ENCODE data around the gene NPEPPS.

NPEPPS gene

DNA sequence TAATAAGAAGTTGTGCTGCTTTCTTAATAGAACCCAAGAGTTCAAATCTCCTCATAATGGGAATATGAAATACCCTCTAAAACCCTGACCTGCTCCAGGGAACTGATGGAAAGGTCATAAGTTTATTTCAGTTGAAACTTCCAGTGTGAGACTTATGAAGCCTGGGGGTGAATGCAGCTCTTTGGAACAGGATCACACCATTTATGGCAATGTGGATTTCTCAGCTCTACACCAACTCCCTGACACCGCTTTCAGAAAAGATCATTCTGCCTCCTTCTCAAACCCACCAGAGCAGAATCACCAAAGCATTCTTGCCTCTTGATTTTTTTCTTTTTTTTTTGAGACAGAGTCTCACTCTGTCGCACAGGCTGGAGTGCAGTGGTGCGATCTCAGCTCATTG, 102.1 kb downstream of the NPEPPS start:
- DNase-seq: no peak

DNA sequence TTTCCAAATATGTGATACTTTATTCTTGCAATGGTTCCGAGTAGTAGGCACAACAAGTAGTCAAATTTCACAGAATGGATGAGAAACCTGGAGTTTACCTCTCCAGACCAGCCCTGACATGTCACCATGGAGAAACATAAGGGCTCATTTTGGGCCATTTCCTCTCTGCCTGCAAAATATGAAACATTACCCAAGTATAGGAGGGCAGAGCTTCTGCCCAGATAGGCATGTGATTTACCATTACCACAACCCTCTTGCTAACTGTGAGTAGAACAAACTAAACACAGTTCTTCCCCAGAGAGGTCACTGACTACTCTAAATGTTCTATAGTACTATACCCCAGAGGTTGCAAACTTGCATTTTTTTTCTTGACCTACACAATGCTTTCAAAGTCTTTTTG, 103.1 kb downstream of the NPEPPS start:
- DNase-seq: no peak

DNA sequence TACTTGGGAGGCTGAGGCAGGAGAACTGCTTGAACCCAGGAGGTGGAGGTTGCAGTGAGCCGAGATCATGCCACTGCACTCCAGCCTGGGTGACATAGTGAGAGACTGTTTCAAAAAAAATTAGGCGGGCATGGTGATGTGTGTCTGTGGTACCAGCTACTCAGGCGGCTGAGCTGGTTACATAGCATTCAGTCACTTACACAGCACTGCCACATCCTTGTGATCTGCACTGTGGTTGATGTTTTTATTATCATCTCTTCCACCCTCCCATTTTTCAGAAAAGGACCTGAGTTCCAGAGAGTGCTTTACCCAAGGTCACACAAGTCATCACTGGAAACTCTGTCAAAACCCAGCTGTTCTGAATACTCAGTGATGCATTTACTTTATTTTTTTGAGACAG, 104.0 kb downstream of the NPEPPS start:
- DNase-seq: no peak

DNA sequence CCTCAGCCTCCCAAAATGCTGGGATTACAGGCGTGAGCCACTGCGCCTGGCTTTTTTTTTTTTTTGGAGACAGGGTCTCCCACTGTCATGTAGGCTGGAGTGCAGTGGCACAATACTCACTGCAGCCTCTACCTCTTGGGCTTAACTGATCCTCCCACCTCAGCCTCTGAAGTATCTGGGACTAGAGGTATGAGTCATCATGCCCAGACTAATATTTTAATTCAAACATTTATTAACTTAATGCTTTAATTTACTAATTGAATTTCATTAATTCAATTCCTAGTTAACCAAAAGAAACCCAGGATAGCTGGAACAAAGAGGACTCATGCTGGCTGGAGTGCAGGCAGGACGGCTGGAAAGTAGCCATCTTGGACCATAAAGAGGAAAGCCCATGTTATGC, 104.8 kb downstream of the NPEPPS start:
- no peak for DNase-seq

DNA sequence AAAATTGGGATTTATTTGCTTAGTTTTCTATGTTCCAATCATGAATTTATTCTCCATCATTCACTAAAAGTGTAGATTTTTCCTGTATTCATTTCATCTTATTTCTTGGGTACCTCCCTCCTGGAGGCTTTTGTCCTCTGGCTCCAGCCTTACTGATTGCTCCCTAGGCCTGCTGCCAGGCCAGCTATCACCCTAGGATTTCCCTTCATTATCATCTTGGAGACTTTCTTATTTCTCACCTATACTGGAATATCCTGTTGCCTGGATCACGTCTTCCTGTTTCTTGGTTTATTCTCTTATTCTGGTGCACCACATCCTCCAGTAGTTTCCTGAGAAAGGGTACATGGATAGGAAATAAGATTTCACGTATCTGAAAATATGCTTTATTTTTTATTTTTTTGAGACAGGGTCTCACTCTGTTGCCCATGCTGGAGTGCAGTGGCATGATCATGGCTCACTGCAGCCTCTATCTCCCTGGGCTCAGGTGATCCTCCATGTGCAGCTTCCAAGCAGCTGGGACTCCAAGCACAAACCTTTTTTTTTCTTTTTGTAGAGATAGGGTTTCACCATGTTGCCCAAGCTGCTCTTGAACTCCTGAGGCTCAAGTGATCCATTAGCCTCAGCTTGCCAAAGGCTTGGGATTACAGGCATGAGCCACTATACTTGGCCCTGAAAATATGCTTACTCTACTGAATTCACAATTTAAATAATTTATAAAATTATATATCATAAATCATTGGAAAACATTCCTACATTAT, 105.5 kb downstream of the NPEPPS start:
- no peak for DNase-seq

DNA sequence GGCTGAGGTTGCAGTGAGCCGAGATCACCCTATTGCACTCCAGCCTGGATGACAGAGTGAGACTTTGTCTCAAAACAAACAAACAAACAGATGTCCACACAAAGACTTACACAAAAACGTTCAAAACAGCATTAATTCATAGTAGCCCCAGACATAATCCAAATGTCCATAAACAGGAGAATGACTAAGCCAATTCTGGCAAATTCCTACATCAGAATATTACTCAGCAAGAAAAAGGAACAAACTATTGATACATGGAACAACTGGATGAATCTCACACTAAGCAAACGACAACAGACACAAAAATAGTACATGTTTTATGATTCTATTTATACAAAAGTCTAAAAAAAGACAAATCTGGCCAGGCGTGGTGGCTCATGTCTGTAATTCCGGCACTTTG, 108.0 kb downstream of the NPEPPS start:
- no peak for DNase-seq

DNA sequence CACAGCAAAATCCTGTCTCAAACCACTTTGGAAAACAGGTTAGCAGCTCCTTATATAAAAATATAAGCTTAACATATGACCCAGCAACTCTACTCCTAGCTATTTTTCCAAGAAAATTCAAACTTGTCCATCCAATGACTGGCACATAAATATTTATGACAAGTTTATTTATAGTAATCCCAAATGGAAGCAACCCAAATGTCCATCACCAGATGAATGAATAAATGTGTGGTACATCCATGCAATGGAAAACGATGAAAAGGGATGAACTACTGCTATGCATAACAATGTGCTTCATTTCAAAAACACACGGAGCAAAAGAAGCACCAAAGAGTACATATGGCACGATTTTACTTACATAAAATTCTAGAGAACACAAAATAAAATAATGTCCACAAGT, 109.2 kb downstream of the NPEPPS start:
- DNase-seq: no peak

DNA sequence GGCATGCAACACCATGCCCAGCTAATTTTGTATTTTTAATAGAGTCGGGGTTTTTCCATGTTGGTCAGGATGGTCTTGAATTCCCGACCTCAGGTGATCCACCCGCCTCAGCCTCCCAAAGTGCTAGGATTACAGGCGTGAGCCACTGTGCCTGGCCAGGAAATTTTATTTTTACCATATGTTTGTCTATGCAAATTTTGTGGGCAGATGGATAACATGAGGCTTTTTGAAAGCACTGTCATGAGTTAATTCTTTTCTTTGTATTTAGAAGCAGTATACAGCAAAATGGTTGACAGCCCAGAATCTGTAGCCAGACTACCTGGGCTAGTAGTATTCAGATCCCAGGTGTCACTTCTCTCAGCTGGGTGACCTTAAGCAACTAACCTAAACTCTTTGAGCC, 110.3 kb downstream of the NPEPPS start:
- DNase-seq: no peak

DNA sequence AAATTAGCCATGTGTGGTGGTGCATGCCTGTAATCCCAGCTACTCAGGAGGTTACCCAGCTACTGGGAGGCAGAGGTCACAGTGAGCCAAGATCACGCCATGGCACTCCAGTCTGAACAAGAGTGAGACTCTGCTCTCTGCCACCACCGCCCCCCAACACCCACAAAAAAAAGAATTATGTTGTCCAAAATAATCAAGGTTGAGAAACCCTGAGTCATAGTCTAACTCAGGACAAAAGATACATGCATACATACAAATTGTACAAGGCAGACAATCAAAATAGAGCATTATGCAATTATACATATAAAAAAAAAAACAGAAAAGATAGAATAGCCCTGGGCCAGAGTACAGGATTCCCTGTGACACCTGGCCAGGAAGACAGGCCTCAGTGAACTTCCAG, 112.2 kb downstream of the NPEPPS start:
- no peak for DNase-seq

DNA sequence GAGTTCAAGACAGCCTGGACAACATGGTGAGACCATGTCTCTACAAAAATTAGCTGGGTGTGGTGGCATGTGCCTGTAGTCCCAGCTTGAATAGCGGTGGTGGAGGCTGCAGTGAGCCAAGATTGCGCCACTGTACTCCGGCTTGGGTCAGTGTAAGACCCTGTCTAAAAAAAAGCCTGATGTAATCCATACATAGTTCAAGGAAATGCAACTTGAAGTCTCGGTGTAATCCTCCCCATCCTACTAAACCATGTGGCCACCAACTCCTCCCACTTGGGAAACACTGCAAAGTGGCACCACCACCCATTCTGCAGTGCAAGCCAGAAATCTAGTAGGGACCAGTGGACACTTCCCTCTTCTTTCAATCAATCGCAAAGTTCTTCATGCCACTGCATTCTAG, 113.4 kb downstream of the NPEPPS start:
- no peak for DNase-seq

DNA sequence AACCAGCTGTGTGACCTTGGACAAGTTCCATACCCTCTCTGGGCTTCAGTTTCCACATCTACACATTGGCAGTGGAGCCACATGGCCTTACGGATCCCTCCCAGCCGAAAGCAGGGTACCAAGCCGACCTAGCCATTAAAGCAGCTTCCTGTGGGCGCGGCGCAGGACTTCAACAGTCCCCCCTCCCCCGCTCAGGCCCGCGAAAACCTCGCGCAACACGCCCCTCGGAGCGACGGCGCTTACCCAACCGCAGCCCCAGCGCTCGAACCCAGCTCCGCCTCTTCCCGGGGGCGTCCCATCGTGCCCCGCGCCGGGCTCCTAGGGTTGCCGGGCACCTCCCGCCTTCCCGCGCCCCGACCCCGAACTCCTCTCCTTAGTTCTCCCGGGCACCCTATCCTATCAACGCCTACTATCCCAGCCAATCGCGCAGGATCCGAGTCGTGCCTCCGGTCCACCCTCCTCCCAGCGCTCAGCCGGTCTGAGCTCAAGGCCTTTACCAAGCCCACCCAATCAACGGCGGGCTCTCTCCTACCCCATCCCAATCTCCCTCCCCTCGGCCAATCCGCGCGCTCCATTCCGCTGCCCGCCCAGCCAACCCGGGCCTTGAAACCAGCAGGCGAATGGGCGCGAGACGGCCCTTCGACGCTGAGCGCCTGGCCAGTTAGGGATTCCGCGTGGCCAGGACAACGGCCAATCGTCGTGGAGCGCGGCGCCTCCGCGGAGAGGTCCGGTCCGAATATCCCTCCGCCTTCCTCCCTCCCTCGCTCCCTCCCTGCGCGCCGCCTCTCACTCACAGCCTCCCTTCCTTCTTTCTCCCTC, 118.5 kb downstream of the NPEPPS start, which contains the start of gene KPNB1:
KPNB1 (plus strand) TSS at position 767 of the 819 bp plus-strand sequence. CDS start 326 bp downstream, outside the sequence.
- DNase-seq: peak; percentile 99

DNA sequence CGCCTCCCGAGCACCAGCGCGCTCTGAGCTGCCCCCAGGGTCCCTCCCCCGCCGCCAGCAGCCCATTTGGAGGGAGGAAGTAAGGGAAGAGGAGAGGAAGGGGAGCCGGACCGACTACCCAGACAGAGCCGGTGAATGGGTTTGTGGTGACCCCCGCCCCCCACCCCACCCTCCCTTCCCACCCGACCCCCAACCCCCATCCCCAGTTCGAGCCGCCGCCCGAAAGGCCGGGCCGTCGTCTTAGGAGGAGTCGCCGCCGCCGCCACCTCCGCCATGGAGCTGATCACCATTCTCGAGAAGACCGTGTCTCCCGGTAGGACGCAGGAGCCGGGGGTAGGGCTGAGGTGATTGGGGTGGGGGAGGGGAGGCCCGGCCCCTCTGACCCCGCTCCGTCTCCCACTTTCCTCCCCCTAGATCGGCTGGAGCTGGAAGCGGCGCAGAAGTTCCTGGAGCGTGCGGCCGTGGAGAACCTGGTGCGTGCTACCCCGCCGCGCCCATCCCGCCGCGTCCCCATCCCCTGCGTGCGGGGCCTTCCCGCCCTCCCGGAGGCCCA, 119.1 kb downstream of the NPEPPS start:
- DNase-seq: no peak

DNA sequence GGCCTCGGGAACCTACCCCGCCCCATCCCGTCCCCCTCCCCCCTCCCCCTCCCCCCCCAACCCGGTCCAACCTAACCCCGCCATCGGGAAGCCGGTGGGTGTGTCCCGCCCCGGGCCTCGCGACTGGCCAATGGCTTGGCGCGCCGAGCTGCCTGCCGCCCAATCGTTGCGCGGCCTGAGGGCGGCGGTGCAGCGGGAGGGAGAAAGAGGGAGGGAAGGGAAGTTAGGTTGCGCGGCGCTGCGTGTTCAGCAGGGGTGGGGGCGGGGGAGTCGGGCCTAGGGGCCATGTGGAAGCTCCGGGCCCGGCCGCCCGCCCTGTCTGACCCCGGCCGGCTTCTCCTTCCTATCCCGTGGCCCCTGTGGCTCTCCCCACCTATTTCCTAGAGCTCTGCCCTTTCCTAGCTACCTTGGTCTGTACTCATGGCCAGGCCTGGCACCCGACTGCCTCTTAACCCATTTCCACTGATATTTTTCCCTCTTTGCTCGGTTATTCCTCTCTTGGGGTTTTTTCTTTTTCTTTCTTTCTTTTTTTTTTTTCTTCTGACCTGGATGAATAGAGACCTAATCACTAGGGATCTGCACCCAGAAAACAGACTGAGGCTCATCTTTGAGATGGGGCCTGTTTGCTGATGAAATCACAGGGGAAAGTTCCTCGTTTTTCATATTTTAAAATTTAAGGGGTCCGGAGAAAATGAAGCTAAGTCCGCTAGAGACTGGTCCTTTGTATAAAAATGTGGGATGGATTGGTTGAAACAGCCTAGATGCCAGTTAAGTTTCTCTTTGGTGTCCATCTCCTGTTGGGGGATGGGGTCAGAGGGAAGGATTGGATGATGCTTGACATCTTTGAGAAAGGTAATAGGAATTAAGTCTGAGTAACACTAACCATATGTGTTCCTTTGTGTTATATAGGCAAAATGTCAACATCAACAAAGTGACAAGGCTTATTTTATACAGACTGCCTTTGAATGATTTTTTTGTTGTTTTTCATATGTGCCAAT, 119.9 kb downstream of the NPEPPS start:
- DNase-seq: peak; percentile 97

DNA sequence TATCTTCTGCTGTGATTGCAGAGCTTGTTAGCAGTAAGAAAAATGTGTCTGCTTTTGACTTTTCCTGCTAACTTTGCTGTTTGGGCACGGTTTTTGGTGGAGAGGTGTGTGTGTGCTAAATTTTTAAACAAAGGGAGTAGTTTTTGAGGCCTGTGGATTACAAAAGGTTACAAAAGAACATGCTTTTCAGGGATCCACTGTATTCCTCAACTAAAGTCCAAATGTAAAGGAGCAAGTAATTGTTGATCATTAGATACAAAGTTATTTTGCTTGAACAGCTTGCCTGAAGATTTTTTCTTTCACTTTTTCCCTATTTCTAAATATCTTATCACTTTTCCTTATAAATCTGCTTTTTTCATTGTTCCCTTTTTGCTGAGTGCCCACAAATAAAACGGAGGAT, 120.8 kb downstream of the NPEPPS start:
- no peak for DNase-seq

DNA sequence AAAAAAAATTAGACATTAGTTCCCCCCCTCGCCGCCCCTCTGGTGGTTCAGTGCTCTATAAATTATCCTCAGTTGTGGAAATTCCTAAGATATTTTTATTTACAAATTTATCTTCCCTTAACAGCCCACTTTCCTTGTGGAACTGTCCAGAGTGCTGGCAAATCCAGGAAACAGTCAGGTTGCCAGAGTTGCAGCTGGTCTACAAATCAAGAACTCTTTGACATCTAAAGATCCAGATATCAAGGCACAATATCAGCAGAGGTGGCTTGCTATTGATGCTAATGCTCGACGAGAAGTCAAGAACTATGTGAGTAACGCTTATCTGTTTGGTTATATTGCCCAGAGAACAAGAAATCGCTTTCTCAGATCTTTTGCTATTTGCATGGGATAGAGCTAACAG, 121.7 kb downstream of the NPEPPS start:
- no peak for DNase-seq

DNA sequence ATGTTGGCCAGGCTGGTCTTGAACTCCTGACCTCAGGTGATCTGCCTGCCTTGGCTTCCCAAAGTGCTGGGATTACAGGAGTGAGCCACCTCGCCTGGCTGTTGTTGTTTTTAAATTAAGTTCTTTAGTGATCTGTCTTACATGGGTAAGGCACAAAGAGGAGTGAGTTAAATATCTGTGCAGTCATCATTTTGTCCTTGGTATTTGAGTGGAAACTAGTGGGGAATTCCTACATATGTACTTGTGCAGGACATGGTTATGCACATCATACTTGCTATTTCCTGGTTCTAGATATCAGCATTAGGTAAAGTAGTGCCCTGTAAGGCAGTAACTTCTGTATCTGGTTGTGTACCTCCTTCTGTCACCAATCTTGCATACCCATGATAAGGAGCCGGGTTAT, 122.5 kb downstream of the NPEPPS start:
- no peak for DNase-seq

DNA sequence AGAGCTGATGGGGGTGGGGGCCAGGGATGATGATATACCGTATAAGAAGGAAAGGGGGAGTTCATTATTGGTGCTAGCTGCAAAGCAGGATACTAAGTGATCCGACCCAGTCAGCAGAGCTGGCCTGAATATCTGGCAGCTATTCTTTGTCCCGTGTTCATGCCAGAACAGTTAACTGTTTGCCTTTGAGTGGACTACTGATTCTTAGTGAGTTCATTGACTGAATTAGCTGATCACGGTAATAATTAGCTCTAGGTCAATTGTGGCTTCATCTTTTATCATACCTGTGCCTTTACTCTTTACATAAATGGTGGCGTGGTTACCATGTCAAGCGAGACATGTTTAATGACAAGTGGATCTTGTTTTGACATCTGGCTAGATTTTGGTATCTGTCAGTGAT, 124.1 kb downstream of the NPEPPS start:
- no peak for DNase-seq

DNA sequence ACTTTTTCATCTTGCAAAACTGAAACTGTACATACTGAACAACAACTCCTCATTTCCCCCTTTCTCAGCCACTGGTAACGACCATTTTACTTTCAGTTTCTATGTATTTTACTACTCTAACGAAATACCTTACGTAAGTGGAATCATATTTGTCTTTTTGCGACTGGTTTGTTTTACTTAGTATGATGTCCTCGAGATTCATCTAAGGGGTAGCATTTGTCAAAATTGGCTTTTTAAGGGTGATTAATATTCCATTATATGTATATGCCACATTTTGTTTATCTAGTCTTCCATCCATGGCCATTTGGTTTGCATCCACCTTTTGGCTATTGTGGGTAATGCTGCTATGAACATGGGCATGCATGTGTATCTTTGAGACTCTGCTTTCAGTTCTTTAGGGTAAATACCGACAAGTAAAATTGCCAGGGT, 129.2 kb downstream of the NPEPPS start:
- no peak for DNase-seq

DNA sequence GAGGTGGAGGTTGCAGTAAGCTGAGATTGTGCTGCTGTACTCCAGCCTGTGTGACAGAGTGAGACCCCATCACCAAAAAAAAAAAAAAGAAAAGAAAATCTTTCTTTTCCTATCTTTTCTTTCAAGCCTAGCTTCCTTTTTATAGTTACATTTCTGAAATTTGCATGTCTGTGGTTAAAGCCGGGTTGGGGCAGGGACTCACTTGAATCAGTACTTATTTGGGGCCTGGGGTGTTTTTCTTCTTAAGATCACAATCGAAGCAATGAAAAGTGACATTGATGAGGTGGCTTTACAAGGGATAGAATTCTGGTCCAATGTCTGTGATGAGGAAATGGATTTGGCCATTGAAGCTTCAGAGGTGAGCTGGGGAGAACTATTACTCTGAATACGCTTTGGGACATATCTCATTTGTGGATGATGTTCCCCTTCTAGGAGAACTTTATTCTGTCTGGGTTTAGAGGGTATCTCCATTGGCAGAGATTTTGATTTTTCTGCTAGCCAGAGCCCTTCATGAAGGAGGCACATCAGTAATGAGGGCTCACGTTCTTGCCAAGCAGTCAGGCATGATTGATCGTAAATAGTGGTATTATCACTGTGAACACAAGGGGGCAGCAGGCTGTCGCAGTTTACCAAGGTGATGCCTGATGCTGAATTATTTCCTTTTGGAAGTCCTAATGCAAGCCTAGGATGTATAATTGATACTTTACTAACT, 133.2 kb downstream of the NPEPPS start:
- peak; percentile 69 for DNase-seq

DNA sequence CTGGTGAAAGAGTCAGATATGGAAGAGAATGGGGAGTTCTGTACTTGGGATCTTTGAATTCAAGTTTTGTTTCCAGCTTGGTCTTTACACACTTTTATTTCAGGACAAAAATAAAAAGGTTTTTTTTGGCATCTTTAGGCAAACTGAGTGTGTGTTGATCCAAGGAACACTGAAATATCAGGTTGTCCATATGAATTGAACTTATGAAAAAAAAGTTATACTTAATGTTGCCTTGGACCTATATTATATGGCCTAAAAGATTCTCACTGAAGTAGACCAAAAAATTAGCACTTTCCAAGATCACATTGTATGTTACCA, 133.7 kb downstream of the NPEPPS start:
- DNase-seq: no peak

DNA sequence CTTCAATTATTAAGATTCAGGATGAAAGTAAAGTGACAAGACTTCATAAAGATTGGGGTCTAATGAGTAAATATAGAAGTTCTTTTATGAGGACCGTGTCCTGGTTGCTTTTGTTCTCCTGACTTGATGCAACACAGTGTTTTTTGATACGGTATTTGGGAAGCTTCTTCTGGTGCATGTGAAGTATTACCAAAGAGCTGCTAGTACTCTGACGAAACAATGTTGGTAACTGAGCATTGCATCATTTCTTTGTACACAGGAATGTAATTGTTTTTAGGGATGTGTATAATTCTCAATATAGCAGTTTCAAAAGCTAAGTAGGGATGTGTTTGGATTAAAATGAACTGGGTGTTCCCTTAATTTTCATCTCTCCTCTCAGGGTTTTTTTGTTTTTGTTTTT, 134.7 kb downstream of the NPEPPS start:
- no peak for DNase-seq

DNA sequence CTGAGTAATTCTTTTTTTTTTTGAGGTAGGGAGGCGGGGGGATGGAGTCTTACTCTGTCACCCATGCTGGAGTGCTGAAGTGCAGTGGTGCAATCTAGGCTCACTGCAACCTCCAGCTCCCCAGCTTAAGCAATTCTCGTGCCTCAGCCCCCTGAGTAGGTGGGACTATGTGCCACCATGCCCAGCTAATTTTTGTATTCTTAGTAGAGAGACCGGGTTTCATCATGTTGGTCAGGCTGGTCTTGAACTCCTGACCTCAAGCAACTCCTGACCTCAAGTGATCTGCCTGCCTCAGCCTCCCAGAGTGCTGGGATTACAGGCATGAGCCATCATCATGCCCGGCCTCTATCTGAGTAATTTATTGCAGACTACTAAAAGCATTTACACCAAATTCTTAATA, 138.2 kb downstream of the NPEPPS start:
- DNase-seq: no peak

Data from activated CD4-positive, alpha-beta T cell treated with anti-CD3 and anti-CD28 coated beads for 48 hours (primary cell).